Measurements from ENCODE around the gene ABHD1.

ABHD1 gene

DNA sequence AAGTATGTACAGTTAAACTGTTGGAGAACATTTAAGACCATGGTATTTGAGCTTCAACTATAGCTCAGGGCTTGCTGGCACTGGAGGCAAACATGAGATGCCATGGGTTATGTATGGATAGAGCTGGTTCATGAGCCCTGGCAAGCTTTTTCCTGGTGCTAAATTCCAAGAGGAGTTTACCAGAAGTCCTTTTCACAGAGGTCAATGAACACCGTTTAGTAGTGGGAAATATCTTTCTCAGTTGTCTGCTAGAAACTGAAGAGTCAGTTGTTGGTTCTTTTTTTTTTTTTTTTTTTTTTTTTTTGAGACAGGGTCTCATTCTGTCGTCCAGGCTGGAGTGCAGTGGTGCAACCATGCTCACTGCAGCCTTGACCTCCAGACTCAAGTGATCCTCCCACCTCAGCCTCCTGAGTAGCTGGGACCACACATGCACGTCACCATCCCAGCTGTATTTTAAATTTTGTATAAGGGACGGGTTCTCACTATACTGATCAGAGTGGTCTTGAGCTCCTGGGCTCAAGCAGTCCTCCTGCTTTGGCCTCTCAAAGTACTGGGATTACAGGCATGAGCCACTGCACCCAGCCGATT, 35.7 kb upstream of the ABHD1 start (continued):
- no peak for TF ChIP-seq PPARA (CRISPR knock-in tag; IDR thresholded peaks at IDR 0.05; ENCODE audit: borderline replicate concordance)
- TF ChIP-seq ZNF565 (CRISPR knock-in tag; conservative IDR thresholded peaks at IDR 0.05; ENCODE audit: low read depth): no peak
- no peak for TF ChIP-seq ISL1 (CRISPR knock-in tag; IDR thresholded peaks at IDR 0.05)
- no peak for TF ChIP-seq ZNF8 (CRISPR knock-in tag; IDR thresholded peaks at IDR 0.05)
- TF ChIP-seq, protein P1, sequence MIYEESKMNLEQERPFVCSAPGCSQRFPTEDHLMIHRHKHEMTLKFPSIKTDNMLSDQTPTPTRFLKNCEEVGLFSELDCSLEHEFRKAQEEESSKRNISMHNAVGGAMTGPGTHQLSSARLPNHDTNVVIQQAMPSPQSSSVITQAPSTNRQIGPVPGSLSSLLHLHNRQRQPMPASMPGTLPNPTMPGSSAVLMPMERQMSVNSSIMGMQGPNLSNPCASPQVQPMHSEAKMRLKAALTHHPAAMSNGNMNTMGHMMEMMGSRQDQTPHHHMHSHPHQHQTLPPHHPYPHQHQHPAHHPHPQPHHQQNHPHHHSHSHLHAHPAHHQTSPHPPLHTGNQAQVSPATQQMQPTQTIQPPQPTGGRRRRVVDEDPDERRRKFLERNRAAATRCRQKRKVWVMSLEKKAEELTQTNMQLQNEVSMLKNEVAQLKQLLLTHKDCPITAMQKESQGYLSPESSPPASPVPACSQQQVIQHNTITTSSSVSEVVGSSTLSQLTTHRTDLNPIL (CRISPR knock-in tag; IDR thresholded peaks at IDR 0.05; ENCODE audit: low read depth): no peak
- TF ChIP-seq ZFP3 (CRISPR knock-in tag; IDR thresholded peaks at IDR 0.05): no peak

DNA sequence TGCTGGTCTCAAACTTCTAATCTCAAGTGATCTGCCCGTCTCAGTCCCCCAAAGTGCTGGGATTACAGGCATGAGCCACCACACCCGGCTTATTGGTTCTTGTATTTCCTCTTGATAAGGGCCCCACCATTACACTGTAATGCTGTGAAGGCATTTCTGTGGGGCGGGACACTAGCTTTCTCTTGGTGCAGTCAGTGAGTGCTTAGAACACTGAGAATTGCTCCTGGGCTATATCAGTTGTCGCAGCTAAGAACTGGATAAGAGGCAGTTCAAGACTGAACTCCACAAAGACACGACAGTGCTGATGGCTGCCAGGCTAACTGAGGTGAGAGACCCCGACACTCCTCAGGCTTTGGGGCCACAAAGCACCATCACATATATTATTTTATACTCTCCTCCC, 35.0 kb upstream of the ABHD1 start:
- ATAC-seq: no peak

More for the DNA sequence above, 35.0 kb upstream of the ABHD1 start:
- no peak for TF ChIP-seq ZNF8 (CRISPR knock-in tag; IDR thresholded peaks at IDR 0.05)
- TF ChIP-seq, protein P2, sequence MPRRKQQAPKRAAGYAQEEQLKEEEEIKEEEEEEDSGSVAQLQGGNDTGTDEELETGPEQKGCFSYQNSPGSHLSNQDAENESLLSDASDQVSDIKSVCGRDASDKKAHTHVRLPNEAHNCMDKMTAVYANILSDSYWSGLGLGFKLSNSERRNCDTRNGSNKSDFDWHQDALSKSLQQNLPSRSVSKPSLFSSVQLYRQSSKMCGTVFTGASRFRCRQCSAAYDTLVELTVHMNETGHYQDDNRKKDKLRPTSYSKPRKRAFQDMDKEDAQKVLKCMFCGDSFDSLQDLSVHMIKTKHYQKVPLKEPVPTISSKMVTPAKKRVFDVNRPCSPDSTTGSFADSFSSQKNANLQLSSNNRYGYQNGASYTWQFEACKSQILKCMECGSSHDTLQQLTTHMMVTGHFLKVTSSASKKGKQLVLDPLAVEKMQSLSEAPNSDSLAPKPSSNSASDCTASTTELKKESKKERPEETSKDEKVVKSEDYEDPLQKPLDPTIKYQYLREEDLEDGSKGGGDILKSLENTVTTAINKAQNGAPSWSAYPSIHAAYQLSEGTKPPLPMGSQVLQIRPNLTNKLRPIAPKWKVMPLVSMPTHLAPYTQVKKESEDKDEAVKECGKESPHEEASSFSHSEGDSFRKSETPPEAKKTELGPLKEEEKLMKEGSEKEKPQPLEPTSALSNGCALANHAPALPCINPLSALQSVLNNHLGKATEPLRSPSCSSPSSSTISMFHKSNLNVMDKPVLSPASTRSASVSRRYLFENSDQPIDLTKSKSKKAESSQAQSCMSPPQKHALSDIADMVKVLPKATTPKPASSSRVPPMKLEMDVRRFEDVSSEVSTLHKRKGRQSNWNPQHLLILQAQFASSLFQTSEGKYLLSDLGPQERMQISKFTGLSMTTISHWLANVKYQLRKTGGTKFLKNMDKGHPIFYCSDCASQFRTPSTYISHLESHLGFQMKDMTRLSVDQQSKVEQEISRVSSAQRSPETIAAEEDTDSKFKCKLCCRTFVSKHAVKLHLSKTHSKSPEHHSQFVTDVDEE (CRISPR knock-in tag; IDR thresholded peaks at IDR 0.05): no peak
- TF ChIP-seq, protein P3, sequence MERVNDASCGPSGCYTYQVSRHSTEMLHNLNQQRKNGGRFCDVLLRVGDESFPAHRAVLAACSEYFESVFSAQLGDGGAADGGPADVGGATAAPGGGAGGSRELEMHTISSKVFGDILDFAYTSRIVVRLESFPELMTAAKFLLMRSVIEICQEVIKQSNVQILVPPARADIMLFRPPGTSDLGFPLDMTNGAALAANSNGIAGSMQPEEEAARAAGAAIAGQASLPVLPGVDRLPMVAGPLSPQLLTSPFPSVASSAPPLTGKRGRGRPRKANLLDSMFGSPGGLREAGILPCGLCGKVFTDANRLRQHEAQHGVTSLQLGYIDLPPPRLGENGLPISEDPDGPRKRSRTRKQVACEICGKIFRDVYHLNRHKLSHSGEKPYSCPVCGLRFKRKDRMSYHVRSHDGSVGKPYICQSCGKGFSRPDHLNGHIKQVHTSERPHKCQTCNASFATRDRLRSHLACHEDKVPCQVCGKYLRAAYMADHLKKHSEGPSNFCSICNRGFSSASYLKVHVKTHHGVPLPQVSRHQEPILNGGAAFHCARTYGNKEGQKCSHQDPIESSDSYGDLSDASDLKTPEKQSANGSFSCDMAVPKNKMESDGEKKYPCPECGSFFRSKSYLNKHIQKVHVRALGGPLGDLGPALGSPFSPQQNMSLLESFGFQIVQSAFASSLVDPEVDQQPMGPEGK (CRISPR knock-in tag; IDR thresholded peaks at IDR 0.05; ENCODE audit: borderline replicate concordance): no peak
- no peak for TF ChIP-seq CSDC2 (CRISPR knock-in tag; IDR thresholded peaks at IDR 0.05)
- TF ChIP-seq, protein P4, sequence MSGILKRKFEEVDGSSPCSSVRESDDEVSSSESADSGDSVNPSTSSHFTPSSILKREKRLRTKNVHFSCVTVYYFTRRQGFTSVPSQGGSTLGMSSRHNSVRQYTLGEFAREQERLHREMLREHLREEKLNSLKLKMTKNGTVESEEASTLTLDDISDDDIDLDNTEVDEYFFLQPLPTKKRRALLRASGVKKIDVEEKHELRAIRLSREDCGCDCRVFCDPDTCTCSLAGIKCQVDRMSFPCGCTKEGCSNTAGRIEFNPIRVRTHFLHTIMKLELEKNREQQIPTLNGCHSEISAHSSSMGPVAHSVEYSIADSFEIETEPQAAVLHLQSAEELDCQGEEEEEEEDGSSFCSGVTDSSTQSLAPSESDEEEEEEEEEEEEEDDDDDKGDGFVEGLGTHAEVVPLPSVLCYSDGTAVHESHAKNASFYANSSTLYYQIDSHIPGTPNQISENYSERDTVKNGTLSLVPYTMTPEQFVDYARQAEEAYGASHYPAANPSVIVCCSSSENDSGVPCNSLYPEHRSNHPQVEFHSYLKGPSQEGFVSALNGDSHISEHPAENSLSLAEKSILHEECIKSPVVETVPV (CRISPR knock-in tag; IDR thresholded peaks at IDR 0.05): no peak
- TF ChIP-seq BACH2 (CRISPR knock-in tag; IDR thresholded peaks at IDR 0.05; ENCODE audit: borderline replicate concordance): no peak
- TF ChIP-seq, protein P5, sequence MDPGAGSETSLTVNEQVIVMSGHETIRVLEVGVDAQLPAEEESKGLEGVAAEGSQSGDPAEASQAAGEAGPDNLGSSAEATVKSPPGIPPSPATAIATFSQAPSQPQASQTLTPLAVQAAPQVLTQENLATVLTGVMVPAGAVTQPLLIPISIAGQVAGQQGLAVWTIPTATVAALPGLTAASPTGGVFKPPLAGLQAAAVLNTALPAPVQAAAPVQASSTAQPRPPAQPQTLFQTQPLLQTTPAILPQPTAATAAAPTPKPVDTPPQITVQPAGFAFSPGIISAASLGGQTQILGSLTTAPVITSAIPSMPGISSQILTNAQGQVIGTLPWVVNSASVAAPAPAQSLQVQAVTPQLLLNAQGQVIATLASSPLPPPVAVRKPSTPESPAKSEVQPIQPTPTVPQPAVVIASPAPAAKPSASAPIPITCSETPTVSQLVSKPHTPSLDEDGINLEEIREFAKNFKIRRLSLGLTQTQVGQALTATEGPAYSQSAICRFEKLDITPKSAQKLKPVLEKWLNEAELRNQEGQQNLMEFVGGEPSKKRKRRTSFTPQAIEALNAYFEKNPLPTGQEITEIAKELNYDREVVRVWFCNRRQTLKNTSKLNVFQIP (CRISPR knock-in tag; IDR thresholded peaks at IDR 0.05; ENCODE audit: borderline replicate concordance, low read depth): no peak
- TF ChIP-seq, protein P1 (CRISPR knock-in tag; IDR thresholded peaks at IDR 0.05; ENCODE audit: low read depth): no peak
- no peak for TF ChIP-seq ZFP3 (CRISPR knock-in tag; IDR thresholded peaks at IDR 0.05)
- TF ChIP-seq ZC3H10 (CRISPR knock-in tag; IDR thresholded peaks at IDR 0.05): no peak
- no peak for TF ChIP-seq ZNF70 (CRISPR knock-in tag; IDR thresholded peaks at IDR 0.05)
- TF ChIP-seq OSR1 (CRISPR knock-in tag; IDR thresholded peaks at IDR 0.05): no peak
- no peak for TF ChIP-seq TCF4 (CRISPR knock-in tag; IDR thresholded peaks at IDR 0.05; ENCODE audit: borderline replicate concordance)
- TF ChIP-seq ZFP30 (CRISPR knock-in tag; IDR thresholded peaks at IDR 0.05): no peak
- TF ChIP-seq ISL1 (CRISPR knock-in tag; IDR thresholded peaks at IDR 0.05): no peak
- TF ChIP-seq RARB (CRISPR knock-in tag; IDR thresholded peaks at IDR 0.05): no peak
